Transverse colon (tissue), 4 donors: Measurements from ENCODE around the gene DYNLRB1. TPM values are rescaled to one million over a fixed set of nuclear protein-coding genes. Genes with fewer than 3 reads are reported as not detected.
"Not testable (repeated sequence)": the region's sequence is repeated elsewhere in the genome, so short reads cannot be mapped to it uniquely, and the experiment has no call there.

Experiments
- DNase-seq: peaks from one replicate; pipeline ENCODE4 v3.0.0-alpha.2; 2019
- H3K27ac ChIP-seq, 4 donors: fragments of 200-600 bp; sonication (generic); 2 replicates each; pipeline ENCODE4 v1.5.1; 2016 to 2018; ENCODE audit warnings: inconsistent platforms in 4 of 4
- H3K27me3 ChIP-seq: fragments of 200-600 bp; sonication (generic); 2 replicates; pipeline ENCODE4 v1.5.1; 2017; ENCODE audit warnings: inconsistent platforms
- H3K36me3 ChIP-seq, 4 donors: fragments of 200-600 bp; sonication (generic); 2 replicates each; pipeline ENCODE4 v1.5.1; 2017 to 2019; ENCODE audit warnings: inconsistent platforms in 4 of 4
- H3K4me1 ChIP-seq, 4 donors: fragments of 200-600 bp; sonication (generic); 2 replicates each; pipeline ENCODE4 v1.5.1; 2017 to 2020; ENCODE audit warnings: inconsistent platforms in 4 of 4
- H3K4me3 ChIP-seq, 4 donors: fragments of 200-600 bp; sonication (generic); 1 replicate in 1 of 4; 2 replicates in 3 of 4; pipeline versions ENCODE4 v1.5.1 to v1.6.1; 2017 to 2019; ENCODE audit warnings: inconsistent platforms in 4 of 4
- H3K9me3 ChIP-seq, 2 donors: fragments of 200-600 bp; sonication (generic); 2 replicates each; pipeline ENCODE4 v1.5.1; 2017 to 2019; ENCODE audit warnings: inconsistent platforms in 2 of 2
- CTCF ChIP-seq, 5 experiments: fragments of 200-600 bp in 3 of 5; fragments of 450-650 bp in 2 of 5; sonication (generic) in 3 of 5; IDR thresholded peaks; 1 replicate in 2 of 5; 2 replicates in 3 of 5; pipeline ENCODE4 v1.5.1; 2016 to 2017; ENCODE audit warnings: antibody characterized with exemption in 5 of 5, inconsistent platforms in 3 of 5, mild to moderate bottlenecking in 2 of 5, moderate library complexity in 1 of 5
- EP300 ChIP-seq: sonication (generic); formaldehyde crosslinking; IDR thresholded peaks from one replicate; pipeline ENCODE4 v1.6.1; 2017; ENCODE audit warnings: antibody characterized with exemption, low read depth
- POLR2A ChIP-seq: fragments of 450-650 bp; IDR thresholded peaks from one replicate; pipeline ENCODE4 v1.6.1; 2016; ENCODE audit warnings: antibody characterized with exemption, mild to moderate bottlenecking, moderate library complexity
- POLR2AphosphoS5 ChIP-seq, 3 donors: sonication (generic); formaldehyde crosslinking; IDR thresholded peaks; one replicate each; pipeline ENCODE4 v1.6.1; 2016; ENCODE audit warnings: antibody characterized with exemption in 3 of 3
- WGBS, 2 donors: methylation state at CpG; one replicate each; pipeline ENCODE4 v1.1.5; 2018; ENCODE audit warnings: low coverage in 1 of 2; 5-methylcytosine and 5-hydroxymethylcytosine counted together
- in situ Hi-C, 4 donors: fragments of 200-750 bp; cut with MboI; loops; one replicate each; pipeline versions ENCODE4 v1.15.0 to v1.15.1; 2017; ENCODE audit warnings: low sequenced_read_pairs in 3 of 4, low pct_ligation_motif_present in 1 of 4, low pct_unique_long_range_greater_than_20kb in 1 of 4
- intact Hi-C: fragments of 100-400 bp; cut with DNase I; formaldehyde crosslinking; loops from one replicate; pipeline ENCODE4 v1.15.1; 2023; ENCODE audit warnings: low total_unique reads
- total RNA-seq, 4 donors: library from RNA; depleted of rRNA; stranded (reverse); fragments of >200 nt; gene quantifications; one replicate each; pipeline ENCODE4 v1.1.0, GENCODE V29; 2016

Gene DYNLRB1
- total RNA-seq, 4 donors from 2014 or later, result 80.8 to 178 (median 120) TPM

GRCh38 chr20:34517114-34517505, 888 bp downstream of the DYNLRB1 start:
- peak overlapping the region; percentile 92 to 95 (median 94) for H3K27ac ChIP-seq
- peaks cover 6 to 51% (median 26%) of the 10 kb centered on the region in 4 donors for H3K4me1 ChIP-seq
- intact Hi-C loops (no loop called here), in situ Hi-C loops (loop anchor here in 2 of 4 donors (25.0 kb wide), 1 partner anchor 205 kb away; the partner anchor contains the start of gene AHCY (in 2 of the 2))
- no peaks in the 10 kb centered on the region for H3K36me3 ChIP-seq
- peak overlapping the region; percentile 36 to 79 (median 65) for H3K4me3 ChIP-seq
- no peaks in the 10 kb centered on the region for H3K27me3 ChIP-seq
- no peak for DNase-seq
- 0% methylated on average over 3 of the region's 3 CpGs for WGBS, 2 donors
- TF ChIP-seq POLR2A (no peak), EP300 (no peak), POLR2AphosphoS5 (IDR thresholded peaks at IDR 0.05) (no peak), CTCF (IDR thresholded peaks at IDR 0.05) (no peak)
- H3K9me3 ChIP-seq, result no peaks in the 10 kb centered on the region

GRCh38 chr20:34518863-34519262, 2.6 kb downstream of the DYNLRB1 start:
- H3K9me3 ChIP-seq, intact Hi-C loops, DNase-seq, H3K36me3 ChIP-seq, H3K4me3 ChIP-seq, H3K27ac ChIP-seq, H3K27me3 ChIP-seq: not testable (repeated sequence)
- in situ Hi-C loops, result loop anchor here in 2 of 4 donors (25.0 kb wide), 1 partner anchor 207 kb away; the partner anchor contains the start of gene AHCY (in 2 of the 2)
- peaks cover 17 to 69% (median 40%) of the 10 kb centered on the region in 4 donors for H3K4me1 ChIP-seq
- 95 to 96% methylated on average over 7 of the region's 7 CpGs for WGBS, 2 donors

- H3K36me3 ChIP-seq, H3K27ac ChIP-seq, DNase-seq, H3K27me3 ChIP-seq, intact Hi-C loops, H3K4me3 ChIP-seq, H3K9me3 ChIP-seq: not testable (repeated sequence)
- in situ Hi-C loops, result loop anchor here in 3 of 4 donors (10.0 to 25.0 kb wide), 2 partner anchors 205 to 208 kb away; partner anchors contain the start of gene AHCY (in 2 of the 3)
- H3K4me1 ChIP-seq, result peaks cover 18 to 71% (median 39%) of the 10 kb centered on the region in 4 donors
- WGBS, 2 donors, result 90 to 91% methylated on average over 7 to 10 of the region's 10 CpGs
Measured at GRCh38 chr20:34519841-34520240, 3.6 kb downstream of the DYNLRB1 start.

- Histone ChIP-seq H3K36me3 (peaks cover 0 to 13% (median 4%) of the 10 kb centered on the region in 4 donors), H3K27me3 (no peaks in the 10 kb centered on the region), H3K9me3 (no peaks in the 10 kb centered on the region), H3K4me3 (peak overlapping the region in 1 of 4 donors; percentile 4), H3K27ac (peak overlapping the region; percentile 71 to 91 (median 78)), H3K4me1 (peaks cover 32 to 74% (median 41%) of the 10 kb centered on the region in 4 donors)
- WGBS, 2 donors, result 23 to 32% methylated on average over 8 to 17 of the region's 17 CpGs
- DNase-seq, result peak; percentile 72
- in situ Hi-C loops, result loop anchor here in 3 of 4 donors (10.0 to 25.0 kb wide), 2 partner anchors 208 to 211 kb away; partner anchors contain the start of gene AHCY (in 2 of the 3)
- intact Hi-C loops, result no loop called here
- TF ChIP-seq CTCF (IDR thresholded peaks at IDR 0.05) (peak; percentile 41 to 65 (median 54)), POLR2AphosphoS5 (IDR thresholded peaks at IDR 0.05) (no peak), POLR2A (peak; percentile 18)
Measured at GRCh38 chr20:34522969-34523871, 7.0 kb downstream of the DYNLRB1 start.

- DNase-seq, result no peak
- Histone ChIP-seq H3K27ac (peak overlapping the region; percentile 81 to 91 (median 86)), H3K4me1 (peaks cover 40 to 74% (median 47%) of the 10 kb centered on the region in 4 donors), H3K27me3 (no peaks in the 10 kb centered on the region), H3K36me3 (peaks cover 0 to 13% (median 4%) of the 10 kb centered on the region in 4 donors), H3K9me3 (no peaks in the 10 kb centered on the region), H3K4me3 (no peak overlapping the region)
- in situ Hi-C loops (loop anchor here in 3 of 4 donors (10.0 to 25.0 kb wide), 2 partner anchors 210 to 212 kb away; partner anchors contain the start of gene AHCY (in 2 of the 3)), intact Hi-C loops (no loop called here)
- no peak for TF ChIP-seq EP300
- TF ChIP-seq POLR2A, result no peak
- 93 to 100% methylated on average over 1 to 11 of the region's 11 CpGs for WGBS, 2 donors
Measured at GRCh38 chr20:34524426-34524825, 8.2 kb downstream of the DYNLRB1 start.
